SK-N-SH (cell line): ENCODE results near the gene CALCR.

Experiments
- MXI1 ChIP-seq: IDR thresholded peaks from 2 replicates; pipeline ENCODE4 v1.6.1; 2012; ENCODE audit warnings: mild to moderate bottlenecking, low read depth, low read length, improper control_type of control experiment
- POLR2AphosphoS5 ChIP-seq: IDR thresholded peaks from 2 replicates; pipeline ENCODE4 v1.6.1; 2012; ENCODE audit warnings: low read depth, low read length
- SMC3 ChIP-seq: IDR thresholded peaks from 2 replicates; pipeline ENCODE4 v1.6.1; 2012; ENCODE audit warnings: low read depth, low read length, improper control_type of control experiment
- TAF1 ChIP-seq: IDR thresholded peaks from 2 replicates; pipeline ENCODE4 v1.6.1; 2012; ENCODE audit warnings: low read depth, mild to moderate bottlenecking, low read length, moderate library complexity, borderline replicate concordance
- TF ChIP-seq, protein P1 (sequence below): fragments of 150-350 bp; IDR thresholded peaks from 2 replicates; pipeline ENCODE4 v1.6.1; 2017; ENCODE audit warnings: antibody characterized with exemption, low read length, low read depth, borderline replicate concordance
- TF ChIP-seq, protein P2 (sequence below): fragments of 200-600 bp; sonication (generic); IDR thresholded peaks from 2 replicates; pipeline ENCODE4 v1.6.1; 2017; ENCODE audit warnings: antibody characterized with exemption, mild to moderate bottlenecking, moderate library complexity
- TF ChIP-seq, protein P3 (sequence below): IDR thresholded peaks from 2 replicates; pipeline ENCODE4; 2012

DNA sequence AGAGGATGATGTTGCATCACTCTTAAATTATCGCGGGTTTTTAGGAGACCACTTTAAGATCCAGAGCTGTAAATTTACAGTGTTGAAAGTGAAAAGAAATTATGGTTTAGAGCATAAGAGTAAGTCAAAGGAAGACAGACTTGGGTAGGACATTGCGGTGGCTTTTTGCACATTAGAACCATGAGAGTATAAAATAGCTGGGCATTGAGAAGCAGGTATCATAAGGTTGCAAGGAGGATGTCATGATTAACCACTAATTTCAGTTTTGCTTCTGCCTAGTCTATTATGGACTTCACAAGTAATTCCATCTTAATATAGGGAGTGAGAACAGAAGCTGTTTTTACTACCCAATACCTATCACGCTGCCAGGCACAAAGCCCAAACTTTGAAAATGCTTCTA lies 57.7 kb downstream of the CALCR start:
- TF ChIP-seq POLR2AphosphoS5: no peak
- TF ChIP-seq, protein P1, sequence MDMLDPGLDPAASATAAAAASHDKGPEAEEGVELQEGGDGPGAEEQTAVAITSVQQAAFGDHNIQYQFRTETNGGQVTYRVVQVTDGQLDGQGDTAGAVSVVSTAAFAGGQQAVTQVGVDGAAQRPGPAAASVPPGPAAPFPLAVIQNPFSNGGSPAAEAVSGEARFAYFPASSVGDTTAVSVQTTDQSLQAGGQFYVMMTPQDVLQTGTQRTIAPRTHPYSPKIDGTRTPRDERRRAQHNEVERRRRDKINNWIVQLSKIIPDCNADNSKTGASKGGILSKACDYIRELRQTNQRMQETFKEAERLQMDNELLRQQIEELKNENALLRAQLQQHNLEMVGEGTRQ: no peak
- TF ChIP-seq, protein P2, sequence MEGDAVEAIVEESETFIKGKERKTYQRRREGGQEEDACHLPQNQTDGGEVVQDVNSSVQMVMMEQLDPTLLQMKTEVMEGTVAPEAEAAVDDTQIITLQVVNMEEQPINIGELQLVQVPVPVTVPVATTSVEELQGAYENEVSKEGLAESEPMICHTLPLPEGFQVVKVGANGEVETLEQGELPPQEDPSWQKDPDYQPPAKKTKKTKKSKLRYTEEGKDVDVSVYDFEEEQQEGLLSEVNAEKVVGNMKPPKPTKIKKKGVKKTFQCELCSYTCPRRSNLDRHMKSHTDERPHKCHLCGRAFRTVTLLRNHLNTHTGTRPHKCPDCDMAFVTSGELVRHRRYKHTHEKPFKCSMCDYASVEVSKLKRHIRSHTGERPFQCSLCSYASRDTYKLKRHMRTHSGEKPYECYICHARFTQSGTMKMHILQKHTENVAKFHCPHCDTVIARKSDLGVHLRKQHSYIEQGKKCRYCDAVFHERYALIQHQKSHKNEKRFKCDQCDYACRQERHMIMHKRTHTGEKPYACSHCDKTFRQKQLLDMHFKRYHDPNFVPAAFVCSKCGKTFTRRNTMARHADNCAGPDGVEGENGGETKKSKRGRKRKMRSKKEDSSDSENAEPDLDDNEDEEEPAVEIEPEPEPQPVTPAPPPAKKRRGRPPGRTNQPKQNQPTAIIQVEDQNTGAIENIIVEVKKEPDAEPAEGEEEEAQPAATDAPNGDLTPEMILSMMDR: no peak
- TF ChIP-seq MXI1: no peak
- TF ChIP-seq SMC3: no peak
- no peak for TF ChIP-seq TAF1
- TF ChIP-seq, protein P3, sequence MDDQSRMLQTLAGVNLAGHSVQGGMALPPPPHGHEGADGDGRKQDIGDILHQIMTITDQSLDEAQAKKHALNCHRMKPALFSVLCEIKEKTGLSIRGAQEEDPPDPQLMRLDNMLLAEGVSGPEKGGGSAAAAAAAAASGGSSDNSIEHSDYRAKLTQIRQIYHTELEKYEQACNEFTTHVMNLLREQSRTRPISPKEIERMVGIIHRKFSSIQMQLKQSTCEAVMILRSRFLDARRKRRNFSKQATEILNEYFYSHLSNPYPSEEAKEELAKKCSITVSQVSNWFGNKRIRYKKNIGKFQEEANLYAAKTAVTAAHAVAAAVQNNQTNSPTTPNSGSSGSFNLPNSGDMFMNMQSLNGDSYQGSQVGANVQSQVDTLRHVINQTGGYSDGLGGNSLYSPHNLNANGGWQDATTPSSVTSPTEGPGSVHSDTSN: no peak
